ENCODE results near the gene ATP6V1G3. TPM values are rescaled to one million over a fixed set of nuclear protein-coding genes. Genes with fewer than 3 reads are reported as not detected.

Gene ATP6V1G3
- total and polyA plus RNA-seq, 9 of the 15 experiments (the other 6 are each of a cell fraction or from before 2014, with no cell fraction given) = 0.32 TPM; not detected in 8

- TF ChIP-seq NRF1 (conservative IDR thresholded peaks at IDR 0.05 in 1 of 2, IDR thresholded peaks at IDR 0.05 in 1 of 2) = no peak
- no peak for TF ChIP-seq UBTF (IDR thresholded peaks at IDR 0.05; ENCODE audit: borderline replicate concordance in 1 of 2, low read depth in 2 of 2, low read length in 2 of 2)
- TF ChIP-seq, protein P1, sequence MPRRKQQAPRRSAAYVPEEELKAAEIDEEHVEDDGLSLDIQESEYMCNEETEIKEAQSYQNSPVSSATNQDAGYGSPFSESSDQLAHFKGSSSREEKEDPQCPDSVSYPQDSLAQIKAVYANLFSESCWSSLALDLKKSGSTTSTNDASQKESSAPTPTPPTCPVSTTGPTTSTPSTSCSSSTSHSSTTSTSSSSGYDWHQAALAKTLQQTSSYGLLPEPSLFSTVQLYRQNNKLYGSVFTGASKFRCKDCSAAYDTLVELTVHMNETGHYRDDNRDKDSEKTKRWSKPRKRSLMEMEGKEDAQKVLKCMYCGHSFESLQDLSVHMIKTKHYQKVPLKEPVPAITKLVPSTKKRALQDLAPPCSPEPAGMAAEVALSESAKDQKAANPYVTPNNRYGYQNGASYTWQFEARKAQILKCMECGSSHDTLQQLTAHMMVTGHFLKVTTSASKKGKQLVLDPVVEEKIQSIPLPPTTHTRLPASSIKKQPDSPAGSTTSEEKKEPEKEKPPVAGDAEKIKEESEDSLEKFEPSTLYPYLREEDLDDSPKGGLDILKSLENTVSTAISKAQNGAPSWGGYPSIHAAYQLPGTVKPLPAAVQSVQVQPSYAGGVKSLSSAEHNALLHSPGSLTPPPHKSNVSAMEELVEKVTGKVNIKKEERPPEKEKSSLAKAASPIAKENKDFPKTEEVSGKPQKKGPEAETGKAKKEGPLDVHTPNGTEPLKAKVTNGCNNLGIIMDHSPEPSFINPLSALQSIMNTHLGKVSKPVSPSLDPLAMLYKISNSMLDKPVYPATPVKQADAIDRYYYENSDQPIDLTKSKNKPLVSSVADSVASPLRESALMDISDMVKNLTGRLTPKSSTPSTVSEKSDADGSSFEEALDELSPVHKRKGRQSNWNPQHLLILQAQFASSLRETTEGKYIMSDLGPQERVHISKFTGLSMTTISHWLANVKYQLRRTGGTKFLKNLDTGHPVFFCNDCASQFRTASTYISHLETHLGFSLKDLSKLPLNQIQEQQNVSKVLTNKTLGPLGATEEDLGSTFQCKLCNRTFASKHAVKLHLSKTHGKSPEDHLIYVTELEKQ (CRISPR knock-in tag; IDR thresholded peaks at IDR 0.05) = no peak
- TF ChIP-seq ZNF253 (CRISPR knock-in tag; conservative IDR thresholded peaks at IDR 0.05) = no peak
- no peak for TF ChIP-seq BMI1 (IDR thresholded peaks at IDR 0.05; ENCODE audit: low read length)
- TF ChIP-seq, protein P2, sequence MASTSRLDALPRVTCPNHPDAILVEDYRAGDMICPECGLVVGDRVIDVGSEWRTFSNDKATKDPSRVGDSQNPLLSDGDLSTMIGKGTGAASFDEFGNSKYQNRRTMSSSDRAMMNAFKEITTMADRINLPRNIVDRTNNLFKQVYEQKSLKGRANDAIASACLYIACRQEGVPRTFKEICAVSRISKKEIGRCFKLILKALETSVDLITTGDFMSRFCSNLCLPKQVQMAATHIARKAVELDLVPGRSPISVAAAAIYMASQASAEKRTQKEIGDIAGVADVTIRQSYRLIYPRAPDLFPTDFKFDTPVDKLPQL (IDR thresholded peaks at IDR 0.05; ENCODE audit: extremely low read depth, insufficient read length) = no peak
- no peak for TF ChIP-seq ZNF12 (CRISPR knock-in tag; IDR thresholded peaks at IDR 0.05)
- TF ChIP-seq GABPB2 (CRISPR knock-in tag; conservative IDR thresholded peaks at IDR 0.05) = no peak
- no peak for TF ChIP-seq SMAD2 (IDR thresholded peaks at IDR 0.05; ENCODE audit: low read depth, low read length)
- TF ChIP-seq SMAD1 (IDR thresholded peaks at IDR 0.05; ENCODE audit: low read depth, low read length, partially characterized antibody) = no peak
- TF ChIP-seq FOXK1 (CRISPR knock-in tag; IDR thresholded peaks at IDR 0.05; ENCODE audit: borderline replicate concordance) = no peak
- no peak for TF ChIP-seq TEAD4 (IDR thresholded peaks at IDR 0.05; ENCODE audit: low read length)
- no peak for TF ChIP-seq TEAD4 (CRISPR knock-in tag; IDR thresholded peaks at IDR 0.05; ENCODE audit: borderline replicate concordance)
- TF ChIP-seq, protein P3, sequence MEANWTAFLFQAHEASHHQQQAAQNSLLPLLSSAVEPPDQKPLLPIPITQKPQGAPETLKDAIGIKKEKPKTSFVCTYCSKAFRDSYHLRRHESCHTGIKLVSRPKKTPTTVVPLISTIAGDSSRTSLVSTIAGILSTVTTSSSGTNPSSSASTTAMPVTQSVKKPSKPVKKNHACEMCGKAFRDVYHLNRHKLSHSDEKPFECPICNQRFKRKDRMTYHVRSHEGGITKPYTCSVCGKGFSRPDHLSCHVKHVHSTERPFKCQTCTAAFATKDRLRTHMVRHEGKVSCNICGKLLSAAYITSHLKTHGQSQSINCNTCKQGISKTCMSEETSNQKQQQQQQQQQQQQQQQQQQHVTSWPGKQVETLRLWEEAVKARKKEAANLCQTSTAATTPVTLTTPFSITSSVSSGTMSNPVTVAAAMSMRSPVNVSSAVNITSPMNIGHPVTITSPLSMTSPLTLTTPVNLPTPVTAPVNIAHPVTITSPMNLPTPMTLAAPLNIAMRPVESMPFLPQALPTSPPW (CRISPR knock-in tag; IDR thresholded peaks at IDR 0.05) = peak; percentile 39; the same call in 1 of the 2 replicates
- TF ChIP-seq MBD2 (IDR thresholded peaks at IDR 0.05; ENCODE audit: borderline replicate concordance, low read depth) = no peak
- no peak for TF ChIP-seq NR2F6 (CRISPR knock-in tag; IDR thresholded peaks at IDR 0.05)
- TF ChIP-seq TAF15 (IDR thresholded peaks at IDR 0.05; ENCODE audit: low read depth, low read length) = no peak
- TF ChIP-seq, protein P4, sequence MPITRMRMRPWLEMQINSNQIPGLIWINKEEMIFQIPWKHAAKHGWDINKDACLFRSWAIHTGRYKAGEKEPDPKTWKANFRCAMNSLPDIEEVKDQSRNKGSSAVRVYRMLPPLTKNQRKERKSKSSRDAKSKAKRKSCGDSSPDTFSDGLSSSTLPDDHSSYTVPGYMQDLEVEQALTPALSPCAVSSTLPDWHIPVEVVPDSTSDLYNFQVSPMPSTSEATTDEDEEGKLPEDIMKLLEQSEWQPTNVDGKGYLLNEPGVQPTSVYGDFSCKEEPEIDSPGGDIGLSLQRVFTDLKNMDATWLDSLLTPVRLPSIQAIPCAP (CRISPR knock-in tag; IDR thresholded peaks at IDR 0.05; ENCODE audit: borderline replicate concordance) = no peak
- TF ChIP-seq MCM7 (IDR thresholded peaks at IDR 0.05) = no peak
- TF ChIP-seq ZNF696 (CRISPR knock-in tag; conservative IDR thresholded peaks at IDR 0.05) = no peak
- TF ChIP-seq ZNF324 (CRISPR knock-in tag; IDR thresholded peaks at IDR 0.05) = no peak
Measured at GRCh38 chr1:198556971-198557370, 16.5 kb upstream of the ATP6V1G3 start (continued).

All from K562 (cell line).